Measurements from ENCODE around the gene ZNF432.

DNA sequence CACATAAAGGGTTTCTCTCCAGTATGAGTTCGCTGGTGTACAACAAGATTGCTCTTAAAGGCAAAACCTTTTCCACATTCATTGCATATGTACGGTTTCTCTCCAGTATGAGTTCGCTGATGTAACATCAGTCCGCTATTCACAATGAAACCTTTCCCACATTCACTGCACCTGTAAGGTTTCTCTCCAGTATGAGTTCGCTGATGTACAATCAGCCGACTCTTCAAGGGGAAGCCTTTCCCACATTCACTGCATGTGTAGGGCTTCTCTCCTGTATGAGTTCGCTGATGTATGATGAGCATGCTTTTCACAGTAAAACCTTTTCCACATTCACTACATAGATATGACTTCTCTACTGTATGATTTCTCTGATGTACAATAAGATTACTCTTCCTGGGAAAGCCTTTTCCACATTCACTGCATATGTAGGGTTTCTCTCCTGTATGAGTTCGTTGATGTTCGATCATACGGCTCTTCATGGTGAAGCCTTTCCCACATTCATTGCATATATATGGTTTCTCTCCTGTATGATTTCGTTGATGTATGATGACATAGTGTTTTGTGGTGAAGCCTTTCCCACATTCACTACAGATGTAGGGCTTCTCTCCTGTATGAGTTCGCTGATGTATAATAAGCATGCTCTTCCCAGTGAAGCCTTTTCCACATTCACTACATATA is 14.4 kb downstream of the ZNF432 start:
- no peak for TF ChIP-seq CEBPB (IDR thresholded peaks at IDR 0.05)
- no peak for TF ChIP-seq EP300 (IDR thresholded peaks at IDR 0.05; ENCODE audit: borderline replicate concordance)
- TF ChIP-seq ZBTB7A (IDR thresholded peaks at IDR 0.05; ENCODE audit: low read depth), result no peak
- TF ChIP-seq YY1 (IDR thresholded peaks at IDR 0.05; ENCODE audit: low read depth), result no peak
- TF ChIP-seq FOXM1 (IDR thresholded peaks at IDR 0.05; ENCODE audit: borderline replicate concordance, low read depth), result no peak
- TF ChIP-seq EGR1 (IDR thresholded peaks at IDR 0.05), result no peak
- TF ChIP-seq TAF1 (IDR thresholded peaks at IDR 0.05; ENCODE audit: low read depth), result no peak
- TF ChIP-seq, protein P1, sequence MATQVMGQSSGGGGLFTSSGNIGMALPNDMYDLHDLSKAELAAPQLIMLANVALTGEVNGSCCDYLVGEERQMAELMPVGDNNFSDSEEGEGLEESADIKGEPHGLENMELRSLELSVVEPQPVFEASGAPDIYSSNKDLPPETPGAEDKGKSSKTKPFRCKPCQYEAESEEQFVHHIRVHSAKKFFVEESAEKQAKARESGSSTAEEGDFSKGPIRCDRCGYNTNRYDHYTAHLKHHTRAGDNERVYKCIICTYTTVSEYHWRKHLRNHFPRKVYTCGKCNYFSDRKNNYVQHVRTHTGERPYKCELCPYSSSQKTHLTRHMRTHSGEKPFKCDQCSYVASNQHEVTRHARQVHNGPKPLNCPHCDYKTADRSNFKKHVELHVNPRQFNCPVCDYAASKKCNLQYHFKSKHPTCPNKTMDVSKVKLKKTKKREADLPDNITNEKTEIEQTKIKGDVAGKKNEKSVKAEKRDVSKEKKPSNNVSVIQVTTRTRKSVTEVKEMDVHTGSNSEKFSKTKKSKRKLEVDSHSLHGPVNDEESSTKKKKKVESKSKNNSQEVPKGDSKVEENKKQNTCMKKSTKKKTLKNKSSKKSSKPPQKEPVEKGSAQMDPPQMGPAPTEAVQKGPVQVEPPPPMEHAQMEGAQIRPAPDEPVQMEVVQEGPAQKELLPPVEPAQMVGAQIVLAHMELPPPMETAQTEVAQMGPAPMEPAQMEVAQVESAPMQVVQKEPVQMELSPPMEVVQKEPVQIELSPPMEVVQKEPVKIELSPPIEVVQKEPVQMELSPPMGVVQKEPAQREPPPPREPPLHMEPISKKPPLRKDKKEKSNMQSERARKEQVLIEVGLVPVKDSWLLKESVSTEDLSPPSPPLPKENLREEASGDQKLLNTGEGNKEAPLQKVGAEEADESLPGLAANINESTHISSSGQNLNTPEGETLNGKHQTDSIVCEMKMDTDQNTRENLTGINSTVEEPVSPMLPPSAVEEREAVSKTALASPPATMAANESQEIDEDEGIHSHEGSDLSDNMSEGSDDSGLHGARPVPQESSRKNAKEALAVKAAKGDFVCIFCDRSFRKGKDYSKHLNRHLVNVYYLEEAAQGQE (IDR thresholded peaks at IDR 0.05; ENCODE audit: low read depth), result no peak
- TF ChIP-seq TEAD4 (IDR thresholded peaks at IDR 0.05), result no peak
- no peak for TF ChIP-seq NFIC (IDR thresholded peaks at IDR 0.05)
- TF ChIP-seq, protein P2, sequence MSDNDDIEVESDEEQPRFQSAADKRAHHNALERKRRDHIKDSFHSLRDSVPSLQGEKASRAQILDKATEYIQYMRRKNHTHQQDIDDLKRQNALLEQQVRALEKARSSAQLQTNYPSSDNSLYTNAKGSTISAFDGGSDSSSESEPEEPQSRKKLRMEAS (IDR thresholded peaks at IDR 0.05), result no peak
- no peak for TF ChIP-seq TCF12 (IDR thresholded peaks at IDR 0.05; ENCODE audit: low read depth)
- TF ChIP-seq CREB1 (IDR thresholded peaks at IDR 0.05; ENCODE audit: low read depth), result no peak
- TF ChIP-seq, protein P3, sequence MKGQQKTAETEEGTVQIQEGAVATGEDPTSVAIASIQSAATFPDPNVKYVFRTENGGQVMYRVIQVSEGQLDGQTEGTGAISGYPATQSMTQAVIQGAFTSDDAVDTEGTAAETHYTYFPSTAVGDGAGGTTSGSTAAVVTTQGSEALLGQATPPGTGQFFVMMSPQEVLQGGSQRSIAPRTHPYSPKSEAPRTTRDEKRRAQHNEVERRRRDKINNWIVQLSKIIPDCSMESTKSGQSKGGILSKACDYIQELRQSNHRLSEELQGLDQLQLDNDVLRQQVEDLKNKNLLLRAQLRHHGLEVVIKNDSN (IDR thresholded peaks at IDR 0.05), result no peak
